Measurements from ENCODE around the gene EIF3B.

The EIF3B gene

GRCh38 chr7:2357165-2357564 is 2.5 kb downstream of the EIF3B start:
- peak overlapping the region; percentile 99 for H3K4me3 ChIP-seq (ENCODE audit: low read depth, low read length, poor library complexity, severe bottlenecking)
- H3K9ac ChIP-seq (ENCODE audit: low read length): peak overlapping the region; percentile 1; the same call in 1 of the 2 replicates
- H3K27ac ChIP-seq (ENCODE audit: low read depth, low read length, poor library complexity, severe bottlenecking): no peak overlapping the region
- H3K36me3 ChIP-seq (ENCODE audit: insufficient read depth, low read length): peaks cover 65% of the 10 kb centered on the region
- H3K27me3 ChIP-seq (ENCODE audit: insufficient read depth, low read length): no peaks in the 10 kb centered on the region
- H4K20me1 ChIP-seq (ENCODE audit: insufficient read depth, low read length): 0 out of 2 replicates have a peak, but pooled peaks cover 2% of the 10 kb centered on the region
- H3F3A ChIP-seq (ENCODE audit: insufficient read depth, low read length): no peaks in the 10 kb centered on the region
- peaks cover 63% of the 10 kb centered on the region for H3K79me2 ChIP-seq (ENCODE audit: insufficient read depth, low read length)
- H3K9me3 ChIP-seq (ENCODE audit: low read length): no peaks in the 10 kb centered on the region
- no peaks in the 10 kb centered on the region for H3K9me2 ChIP-seq (ENCODE audit: low read depth, low read length)
- H3K4me2 ChIP-seq (ENCODE audit: low read length): peak overlapping the region; percentile 90
- no peak for TF ChIP-seq EZH2 (IDR thresholded peaks at IDR 0.05; ENCODE audit: borderline replicate concordance, low read length)
- no peak for TF ChIP-seq CTCF (IDR thresholded peaks at IDR 0.05; ENCODE audit: low read length)
- H3K4me1 ChIP-seq (ENCODE audit: insufficient read depth, low read length, severe bottlenecking): peaks cover 40% of the 10 kb centered on the region
- H2AFZ ChIP-seq (ENCODE audit: low read length): no peak overlapping the region

GRCh38 chr7:2357571-2357970 is 2.9 kb downstream of the EIF3B start:
- Histone ChIP-seq H3F3A (ENCODE audit: insufficient read depth, low read length) (no peaks in the 10 kb centered on the region), H2AFZ (ENCODE audit: low read length) (no peak overlapping the region), H3K9me3 (ENCODE audit: low read length) (no peaks in the 10 kb centered on the region), H3K27ac (ENCODE audit: low read depth, low read length, poor library complexity, severe bottlenecking) (no peak overlapping the region), H3K4me3 (ENCODE audit: low read depth, low read length, poor library complexity, severe bottlenecking) (no peak overlapping the region), H4K20me1 (ENCODE audit: insufficient read depth, low read length) (0 out of 2 replicates have a peak, but pooled peaks cover 2% of the 10 kb centered on the region), H3K4me1 (ENCODE audit: insufficient read depth, low read length, severe bottlenecking) (peaks cover 40% of the 10 kb centered on the region), H3K9me2 (ENCODE audit: low read depth, low read length) (no peaks in the 10 kb centered on the region), H3K4me2 (ENCODE audit: low read length) (peak overlapping the region; percentile 90; the same call in 1 of the 2 replicates), H3K36me3 (ENCODE audit: insufficient read depth, low read length) (peaks cover 69% of the 10 kb centered on the region), H3K9ac (ENCODE audit: low read length) (no peak overlapping the region; the same call in 1 of the 2 replicates), H3K79me2 (ENCODE audit: insufficient read depth, low read length) (peaks cover 63% of the 10 kb centered on the region), H3K27me3 (ENCODE audit: insufficient read depth, low read length) (no peaks in the 10 kb centered on the region)
- TF ChIP-seq EZH2 (IDR thresholded peaks at IDR 0.05; ENCODE audit: borderline replicate concordance, low read length) (no peak), CTCF (IDR thresholded peaks at IDR 0.05; ENCODE audit: low read length) (no peak)

GRCh38 chr7:2358968-2359527 is 4.4 kb downstream of the EIF3B start:
- H3K4me2 ChIP-seq (ENCODE audit: low read length): no peak overlapping the region
- H3K27ac ChIP-seq (ENCODE audit: low read depth, low read length, poor library complexity, severe bottlenecking): no peak overlapping the region
- no peaks in the 10 kb centered on the region for H3F3A ChIP-seq (ENCODE audit: insufficient read depth, low read length)
- 0 out of 2 replicates have a peak, but pooled peaks cover 2% of the 10 kb centered on the region for H4K20me1 ChIP-seq (ENCODE audit: insufficient read depth, low read length)
- no peaks in the 10 kb centered on the region for H3K9me3 ChIP-seq (ENCODE audit: low read length)
- no peaks in the 10 kb centered on the region for H3K9me2 ChIP-seq (ENCODE audit: low read depth, low read length)
- no peaks in the 10 kb centered on the region for H3K27me3 ChIP-seq (ENCODE audit: insufficient read depth, low read length)
- no peak overlapping the region for H2AFZ ChIP-seq (ENCODE audit: low read length)
- TF ChIP-seq EZH2 (IDR thresholded peaks at IDR 0.05; ENCODE audit: borderline replicate concordance, low read length): no peak
- TF ChIP-seq CTCF (IDR thresholded peaks at IDR 0.05; ENCODE audit: low read length): no peak
- H3K4me1 ChIP-seq (ENCODE audit: insufficient read depth, low read length, severe bottlenecking): peaks cover 29% of the 10 kb centered on the region
- peaks cover 63% of the 10 kb centered on the region for H3K79me2 ChIP-seq (ENCODE audit: insufficient read depth, low read length)
- no peak overlapping the region for H3K4me3 ChIP-seq (ENCODE audit: low read depth, low read length, poor library complexity, severe bottlenecking)
- no peak overlapping the region for H3K9ac ChIP-seq (ENCODE audit: low read length)
- H3K36me3 ChIP-seq (ENCODE audit: insufficient read depth, low read length): peaks cover 84% of the 10 kb centered on the region
